Fibroblast of the aortic adventitia (primary cell): ENCODE results near the gene E2F6. TPM values are rescaled to one million over a fixed set of nuclear protein-coding genes. Genes with fewer than 3 reads are reported as not detected.

Experiments
- DNase-seq: peaks from one replicate; pipeline ENCODE4 v3.0.0-alpha.2; 2010; ENCODE audit warnings: low read depth
- H3K4me3 ChIP-seq: 2 replicates; pipeline ENCODE4 v1.5.1; 2011; ENCODE audit warnings: low read depth, mild to moderate bottlenecking, control low read depth, low read length, moderate library complexity
- CTCF ChIP-seq: IDR thresholded peaks from 2 replicates; pipeline ENCODE4 v1.5.1; 2011; ENCODE audit warnings: mild to moderate bottlenecking, low read length, control low read depth, inconsistent platforms; ENCODE audit not compliant: insufficient read depth
- total RNA-seq: library from RNA; depleted of rRNA; stranded (reverse); fragments of >200 nt; gene quantifications from 2 replicates; pipeline ENCODE4 v1.2.3, GENCODE V29; 2012; ENCODE audit warnings: low replicate concordance

Gene E2F6
- total RNA-seq, 1 donor: 11.3 TPM

- no peak for TF ChIP-seq CTCF
- DNase-seq: no peak
- H3K4me3 ChIP-seq: no peak overlapping the region
Measured at GRCh38 chr2:11427224-11427623, 38.7 kb downstream of the E2F6 start.

GRCh38 chr2:11422901-11423435 is 43.0 kb downstream of the E2F6 start:
- no peak for DNase-seq
- no peak overlapping the region for H3K4me3 ChIP-seq
- TF ChIP-seq CTCF: no peak

- DNase-seq: no peak
- no peak overlapping the region for H3K4me3 ChIP-seq
- TF ChIP-seq CTCF: no peak
Measured at GRCh38 chr2:11422491-11422865, 43.5 kb downstream of the E2F6 start.

GRCh38 chr2:11421863-11422490 is 44.0 kb downstream of the E2F6 start:
- H3K4me3 ChIP-seq: no peak overlapping the region
- no peak for DNase-seq

GRCh38 chr2:11420671-11421070 is 45.3 kb downstream of the E2F6 start:
- H3K4me3 ChIP-seq: no peak overlapping the region
- no peak for DNase-seq
- no peak for TF ChIP-seq CTCF

More at GRCh38 chr2:11421863-11422490, 44.0 kb downstream of the E2F6 start:
- no peak for TF ChIP-seq CTCF

GRCh38 chr2:11420190-11420589 is 45.8 kb downstream of the E2F6 start:
- no peak for DNase-seq
- no peak overlapping the region for H3K4me3 ChIP-seq
- TF ChIP-seq CTCF: no peak

- TF ChIP-seq CTCF: no peak
- DNase-seq: peak; percentile 40
- no peak overlapping the region for H3K4me3 ChIP-seq
Measured at GRCh38 chr2:11419781-11420180, 46.2 kb downstream of the E2F6 start.
